ENCODE measurements around the gene TNP1.

The TNP1 gene

GRCh38 chr2:216866515-216867095 is 6.7 kb upstream of the TNP1 start:
- no peak overlapping the region for H3K9ac ChIP-seq
- H3K27me3 ChIP-seq = no peaks in the 10 kb centered on the region
- no peaks in the 10 kb centered on the region for H4K20me1 ChIP-seq
- H3K27ac ChIP-seq = no peak overlapping the region
- TF ChIP-seq Cebpa-rat (IDR thresholded peaks at IDR 0.05) = no peak
- H3K4me3 ChIP-seq = no peak overlapping the region
- H3K9me3 ChIP-seq (replicated peaks in 1 of 11) = 0 out of 22 replicates have a peak, but pooled peaks cover 0 to 4% (median 0%) of the 10 kb centered on the region in 11 experiments
- H3K36me3 ChIP-seq = no peaks in the 10 kb centered on the region
- H3K4me1 ChIP-seq = no peaks in the 10 kb centered on the region
- peak overlapping the region in 1 of 11 experiments; percentile 8; a peak in 1 of 22 replicates for H3K4me2 ChIP-seq

DNA sequence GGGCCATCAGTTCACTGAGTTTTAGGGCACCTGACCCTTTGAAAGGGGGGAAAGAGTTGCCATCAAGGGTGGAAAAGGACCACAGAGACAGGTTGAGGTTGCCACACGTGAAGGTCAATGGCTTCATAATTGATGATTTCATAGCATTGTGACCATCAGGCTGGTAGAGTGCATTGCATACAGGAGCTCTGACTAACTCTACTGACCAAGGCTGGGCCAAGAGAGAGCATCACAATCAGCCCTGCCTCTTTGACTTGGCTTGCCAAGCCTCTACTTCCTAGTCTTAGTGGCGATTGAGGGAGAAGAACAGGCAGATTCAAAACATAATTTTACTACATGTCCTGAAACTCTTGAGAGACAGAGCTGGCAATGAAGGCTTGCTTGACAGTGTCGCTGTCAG is 5.8 kb upstream of the TNP1 start:
- no peak for TF ChIP-seq Cebpa-rat (IDR thresholded peaks at IDR 0.05)
- no peaks in the 10 kb centered on the region for H4K20me1 ChIP-seq
- H3K4me2 ChIP-seq = no peak overlapping the region
- H3K9me3 ChIP-seq (replicated peaks in 1 of 11) = 0 out of 22 replicates have a peak, but pooled peaks cover 0 to 4% (median 0%) of the 10 kb centered on the region in 11 experiments
- no peak overlapping the region for H3K9ac ChIP-seq
- H3K27ac ChIP-seq = no peak overlapping the region
- no peaks in the 10 kb centered on the region for H3K4me1 ChIP-seq
- H3K36me3 ChIP-seq = no peaks in the 10 kb centered on the region
- no peaks in the 10 kb centered on the region for H3K27me3 ChIP-seq
- H3K4me3 ChIP-seq = no peak overlapping the region

- Histone ChIP-seq H3K9me3 (replicated peaks in 1 of 11) (0 out of 22 replicates have a peak, but pooled peaks cover 0 to 4% (median 0%) of the 10 kb centered on the region in 11 experiments), H3K4me1 (peaks cover 0 to 2% (median 0%) of the 10 kb centered on the region in 10 experiments; a peak in 4 of 20 replicates), H3K27ac (no peak overlapping the region), H3K4me3 (no peak overlapping the region), H4K20me1 (no peaks in the 10 kb centered on the region), H3K9ac (no peak overlapping the region), H3K4me2 (no peak overlapping the region), H3K36me3 (no peaks in the 10 kb centered on the region), H3K27me3 (no peaks in the 10 kb centered on the region)
- no peak for TF ChIP-seq Cebpa-rat (IDR thresholded peaks at IDR 0.05)
These were observed 4.1 kb upstream of the TNP1 start for GRCh38 chr2:216863946-216864345.

GRCh38 chr2:216862628-216863398 is 2.9 kb upstream of the TNP1 start:
- Histone ChIP-seq H3K27ac (no peak overlapping the region), H3K9ac (no peak overlapping the region), H4K20me1 (no peaks in the 10 kb centered on the region), H3K4me2 (no peak overlapping the region), H3K36me3 (no peaks in the 10 kb centered on the region), H3K27me3 (no peaks in the 10 kb centered on the region), H3K4me1 (peaks cover 0 to 14% (median 8%) of the 10 kb centered on the region in 10 experiments; a peak in 15 of 20 replicates), H3K9me3 (replicated peaks in 1 of 11) (0 out of 22 replicates have a peak, but pooled peaks cover 0 to 4% (median 0%) of the 10 kb centered on the region in 11 experiments), H3K4me3 (no peak overlapping the region)
- no peak for TF ChIP-seq Cebpa-rat (IDR thresholded peaks at IDR 0.05)

- Histone ChIP-seq H3K4me3 (no peak overlapping the region), H3K9ac (no peak overlapping the region), H3K27ac (no peak overlapping the region), H4K20me1 (no peaks in the 10 kb centered on the region), H3K27me3 (no peaks in the 10 kb centered on the region), H3K9me3 (replicated peaks in 1 of 11) (0 out of 22 replicates have a peak, but pooled peaks cover 0 to 3% (median 0%) of the 10 kb centered on the region in 11 experiments), H3K4me1 (peaks cover 5 to 36% (median 11%) of the 10 kb centered on the region in 10 experiments; a peak in 17 of 20 replicates), H3K4me2 (no peak overlapping the region), H3K36me3 (no peaks in the 10 kb centered on the region)
- TF ChIP-seq Cebpa-rat (IDR thresholded peaks at IDR 0.05) = no peak
These were observed 718 bp upstream of the TNP1 start for GRCh38 chr2:216860426-216861137.

GRCh38 chr2:216858312-216858711 is 1.6 kb downstream of the TNP1 start:
- H3K4me2 ChIP-seq = peak overlapping the region; percentile 10 to 79 (median 31); a peak in 16 of 22 replicates
- H3K27ac ChIP-seq = no peak overlapping the region
- no peaks in the 10 kb centered on the region for H4K20me1 ChIP-seq
- no peaks in the 10 kb centered on the region for H3K36me3 ChIP-seq
- 0 out of 22 replicates have a peak, but pooled peaks cover 0 to 5% (median 0%) of the 10 kb centered on the region in 11 experiments for H3K9me3 ChIP-seq (replicated peaks in 1 of 11)
- no peak overlapping the region for H3K4me3 ChIP-seq
- TF ChIP-seq Cebpa-rat (IDR thresholded peaks at IDR 0.05) = no peak
- H3K9ac ChIP-seq = no peak overlapping the region
- peaks cover 5 to 41% (median 13%) of the 10 kb centered on the region in 10 experiments; a peak in 17 of 20 replicates for H3K4me1 ChIP-seq
- no peaks in the 10 kb centered on the region for H3K27me3 ChIP-seq

- H4K20me1 ChIP-seq = no peaks in the 10 kb centered on the region
- H3K27ac ChIP-seq = no peak overlapping the region
- H3K4me3 ChIP-seq = no peak overlapping the region
- H3K4me1 ChIP-seq = peaks cover 5 to 41% (median 13%) of the 10 kb centered on the region in 10 experiments; a peak in 17 of 20 replicates
- 0 out of 22 replicates have a peak, but pooled peaks cover 0 to 5% (median 0%) of the 10 kb centered on the region in 11 experiments for H3K9me3 ChIP-seq (replicated peaks in 1 of 11)
- TF ChIP-seq Cebpa-rat (IDR thresholded peaks at IDR 0.05) = no peak
- H3K4me2 ChIP-seq = peak overlapping the region in 7 of 11 experiments; percentile 2 to 79 (median 18); a peak in 7 of 22 replicates
- no peak overlapping the region for H3K9ac ChIP-seq
- H3K36me3 ChIP-seq = no peaks in the 10 kb centered on the region
- no peaks in the 10 kb centered on the region for H3K27me3 ChIP-seq
These were observed 2.7 kb downstream of the TNP1 start for GRCh38 chr2:216857131-216857550.

GRCh38 chr2:216856406-216857065 is 3.3 kb downstream of the TNP1 start:
- TF ChIP-seq Cebpa-rat (IDR thresholded peaks at IDR 0.05) = no peak
- H3K27me3 ChIP-seq = no peaks in the 10 kb centered on the region
- no peak overlapping the region for H3K9ac ChIP-seq
- H3K9me3 ChIP-seq (replicated peaks in 1 of 11) = 0 out of 22 replicates have a peak, but pooled peaks cover 0 to 5% (median 0%) of the 10 kb centered on the region in 11 experiments
- no peaks in the 10 kb centered on the region for H3K36me3 ChIP-seq
- H3K4me3 ChIP-seq = no peak overlapping the region
- no peaks in the 10 kb centered on the region for H4K20me1 ChIP-seq
- H3K27ac ChIP-seq = no peak overlapping the region
- H3K4me2 ChIP-seq = peak overlapping the region in 5 of 11 experiments; percentile 8 to 79 (median 31); a peak in 7 of 22 replicates
- H3K4me1 ChIP-seq = peaks cover 5 to 41% (median 13%) of the 10 kb centered on the region in 10 experiments; a peak in 17 of 20 replicates
